HG02840 (cell line): ENCODE results near the gene BCAS4.

ENCODE experiments used
- ATAC-seq: cut with Tn5 transposase; IDR thresholded peaks from one replicate; pipeline ENCODE4 v1.9.1; 2021; ENCODE audit warnings: mild to moderate bottlenecking, moderate library complexity, moderate number of reproducible peaks; ENCODE audit not compliant: unreplicated experiment, low FRiP score

BCAS4 gene

DNA sequence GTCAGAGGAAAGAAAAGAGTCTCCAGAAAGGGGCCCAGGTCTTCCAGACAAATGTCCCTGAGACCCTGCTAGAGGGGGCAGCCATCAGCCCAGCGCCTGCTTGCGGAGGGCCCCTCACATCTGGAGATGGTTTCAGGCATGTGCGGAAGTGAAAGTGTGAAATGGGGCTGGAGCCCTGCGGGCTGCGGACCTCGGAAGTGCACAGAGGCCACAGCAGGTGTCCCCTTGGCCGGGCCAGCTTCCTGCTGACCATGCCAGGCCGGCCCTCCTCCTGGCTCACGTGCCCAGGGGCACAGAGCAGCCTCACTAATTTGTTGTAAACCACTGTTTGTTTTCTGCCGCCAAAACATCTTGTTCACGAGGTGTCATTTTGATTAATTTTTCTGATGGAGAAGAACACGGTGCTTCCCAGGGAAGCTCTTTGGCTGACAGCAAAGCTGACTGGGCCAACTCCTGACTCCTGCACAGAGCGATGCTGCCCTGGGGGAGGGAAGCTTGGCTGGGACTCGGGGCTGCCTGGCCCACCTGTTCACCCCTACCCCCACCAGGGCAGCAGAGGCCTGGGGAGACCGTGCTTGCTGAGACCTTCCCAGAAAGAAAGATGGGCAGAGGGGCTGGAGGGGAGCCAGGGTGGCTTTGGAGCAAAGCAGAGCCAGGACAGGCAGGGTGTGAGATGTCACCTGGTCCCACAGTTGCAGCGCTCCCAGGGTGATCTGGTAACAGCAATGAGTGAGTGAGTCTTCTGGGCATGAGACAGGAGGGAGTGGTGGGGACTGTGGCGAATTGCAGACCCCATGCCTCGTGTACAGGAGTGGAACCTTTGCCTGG lies 54.2 kb downstream of the BCAS4 start:
- no peak for ATAC-seq

DNA sequence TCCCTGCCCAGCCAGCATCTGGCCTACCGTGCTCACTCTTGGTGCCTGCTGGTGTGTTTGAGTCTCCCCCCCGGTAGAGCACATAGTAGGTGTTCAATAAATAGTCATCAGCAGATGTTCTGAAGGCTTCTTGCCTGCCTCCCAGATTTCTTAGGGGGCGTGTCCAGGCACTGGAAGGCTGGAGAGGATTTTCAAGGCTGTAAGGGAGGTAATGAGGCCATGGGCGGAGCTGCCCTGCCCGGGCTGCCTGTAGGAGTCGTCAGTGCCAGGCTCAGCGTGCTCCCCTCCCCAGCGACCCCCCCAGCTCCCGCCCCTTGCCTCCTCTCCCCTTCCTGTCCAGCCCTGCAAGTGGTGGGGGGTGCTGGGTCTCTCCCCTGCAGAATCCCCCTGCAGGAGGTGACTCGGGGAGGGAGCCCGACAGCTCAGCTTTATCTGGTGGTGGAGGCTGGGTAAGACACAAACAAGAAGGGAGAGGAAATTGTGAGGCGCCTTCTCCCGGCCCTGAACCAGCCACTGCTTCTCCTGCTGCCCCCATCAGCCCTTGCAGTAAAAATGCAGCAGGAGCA lies 55.9 kb downstream of the BCAS4 start:
- ATAC-seq = no peak

GRCh38 chr20:50852085-50852484 lies 57.2 kb downstream of the BCAS4 start:
- no peak for ATAC-seq

GRCh38 chr20:50854506-50855249 lies 59.8 kb downstream of the BCAS4 start:
- no peak for ATAC-seq

GRCh38 chr20:50855498-50856474 lies 60.9 kb downstream of the BCAS4 start:
- ATAC-seq = no peak

DNA sequence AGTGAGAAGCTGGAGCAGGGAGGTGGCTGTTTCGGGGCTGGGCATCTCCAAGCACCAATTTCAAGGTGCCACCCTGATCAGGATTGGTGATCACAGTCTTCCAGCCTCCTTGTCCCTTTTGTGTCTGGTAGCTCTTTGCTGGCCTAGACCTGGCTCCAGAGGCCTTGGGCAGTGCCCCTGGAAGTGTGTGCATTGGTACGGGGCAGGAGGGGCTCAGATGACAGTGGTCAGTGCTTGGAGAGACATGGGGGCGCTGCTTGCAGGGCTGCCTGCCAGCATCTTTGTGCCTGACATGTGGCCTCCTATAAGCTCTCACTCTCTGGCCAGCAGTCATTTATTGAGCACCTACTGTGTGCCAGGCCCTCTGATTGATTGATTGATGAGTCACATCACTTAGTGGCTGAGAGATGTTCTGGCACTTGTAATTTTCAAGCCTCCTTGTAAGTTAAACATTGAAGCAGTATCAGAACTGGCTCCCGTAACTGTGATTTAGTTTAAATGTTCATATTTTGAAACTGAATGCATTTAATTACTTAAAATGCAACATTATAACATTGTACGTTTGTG lies 61.7 kb downstream of the BCAS4 start:
- ATAC-seq = no peak

DNA sequence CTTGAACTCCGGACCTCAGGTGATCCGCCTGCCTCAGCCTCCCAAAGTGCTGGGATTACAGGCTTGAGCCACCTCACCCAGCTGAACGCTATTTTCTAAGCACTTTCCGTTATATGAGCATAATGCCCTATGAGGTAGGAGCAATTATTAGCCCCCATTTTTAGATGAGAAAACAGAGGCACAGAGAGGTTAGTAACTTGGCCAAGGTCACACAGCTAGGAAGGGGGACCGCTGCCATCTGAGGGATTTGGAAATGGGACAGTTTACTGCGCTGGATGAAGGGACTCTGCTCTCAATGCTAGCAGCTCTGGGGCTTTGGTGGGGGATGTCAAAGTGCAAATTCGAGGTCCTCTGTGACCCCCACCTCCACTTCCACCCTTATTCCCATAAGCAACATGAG lies 62.5 kb downstream of the BCAS4 start:
- ATAC-seq = no peak

DNA sequence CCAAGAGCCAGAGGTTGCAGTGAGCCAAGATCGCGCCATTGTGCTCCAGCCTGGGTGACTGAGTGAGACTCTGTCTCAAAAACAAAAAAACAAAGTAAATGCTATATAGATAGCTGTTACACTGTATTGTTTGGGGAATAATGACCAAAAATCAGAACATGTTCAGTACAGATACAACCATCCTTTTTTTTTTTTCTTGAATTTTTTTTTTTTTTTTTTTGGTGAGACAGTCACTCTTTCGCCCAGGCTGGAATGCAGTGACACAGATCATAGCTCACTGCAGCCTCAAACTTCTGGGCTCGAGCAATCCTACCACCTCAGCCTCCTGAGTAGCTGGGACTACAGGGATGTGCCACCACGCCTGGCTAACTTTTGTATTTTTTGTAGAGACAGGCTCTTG lies 63.7 kb downstream of the BCAS4 start:
- ATAC-seq = no peak

DNA sequence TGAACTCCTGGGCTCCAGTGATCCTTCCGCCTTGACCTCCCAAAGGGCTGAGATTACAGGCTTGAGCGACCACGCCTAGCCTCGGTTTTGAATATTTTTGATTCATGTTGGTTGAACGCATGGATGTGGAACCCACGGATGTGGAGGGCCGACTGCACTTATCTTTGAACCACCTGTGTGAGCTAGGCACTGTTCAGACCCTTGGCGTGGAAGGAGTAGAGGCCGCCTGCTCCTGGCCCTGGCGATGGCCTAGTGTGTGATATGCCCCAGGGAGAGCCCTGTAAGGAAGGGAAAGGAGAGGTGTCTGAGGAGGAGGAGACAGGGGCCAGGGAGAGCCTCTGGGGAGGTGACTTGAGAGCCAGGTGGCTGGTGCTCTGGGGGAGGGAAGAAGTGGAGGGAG lies 64.3 kb downstream of the BCAS4 start:
- ATAC-seq = no peak

DNA sequence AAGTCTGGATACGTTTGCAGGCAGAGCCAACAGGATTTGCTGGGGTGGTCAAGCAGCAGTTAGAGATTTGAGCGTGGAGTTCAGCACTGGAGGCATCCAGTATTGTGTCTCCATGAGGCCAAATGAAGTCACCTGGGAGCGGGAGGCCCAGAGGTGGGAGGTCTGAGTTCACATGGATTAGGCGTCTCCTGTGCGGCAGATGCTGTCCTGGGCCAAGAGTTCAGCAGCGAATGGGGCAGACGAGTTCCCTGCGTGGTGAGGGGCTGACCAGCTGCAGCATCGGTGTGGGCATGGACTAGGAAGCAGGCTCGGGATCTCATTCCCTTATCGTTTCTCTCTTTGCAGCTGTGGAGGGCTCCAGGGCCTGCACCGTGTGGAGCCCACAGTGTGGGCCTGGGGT lies 66.2 kb downstream of the BCAS4 start:
- ATAC-seq = no peak

DNA sequence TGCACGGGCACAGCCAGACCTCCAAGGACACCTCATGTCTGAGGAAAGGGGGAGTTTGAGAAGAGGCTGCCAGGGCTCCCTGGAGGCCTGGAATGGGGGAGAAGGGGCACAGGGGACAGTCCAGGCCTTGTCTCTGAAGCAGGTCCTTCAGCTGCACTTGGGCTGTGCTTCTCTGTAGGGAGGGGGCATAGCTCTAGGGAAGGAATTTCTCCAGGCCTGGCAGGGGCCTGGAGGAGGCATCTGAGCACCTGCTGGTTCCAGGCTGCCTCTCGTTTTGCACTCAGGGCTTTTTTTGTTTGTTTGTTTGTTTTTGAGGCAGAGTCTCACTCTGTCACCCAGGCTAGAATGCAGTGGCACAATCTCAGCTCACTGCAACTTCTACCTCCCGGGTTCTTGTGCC lies 67.7 kb downstream of the BCAS4 start:
- ATAC-seq = no peak

DNA sequence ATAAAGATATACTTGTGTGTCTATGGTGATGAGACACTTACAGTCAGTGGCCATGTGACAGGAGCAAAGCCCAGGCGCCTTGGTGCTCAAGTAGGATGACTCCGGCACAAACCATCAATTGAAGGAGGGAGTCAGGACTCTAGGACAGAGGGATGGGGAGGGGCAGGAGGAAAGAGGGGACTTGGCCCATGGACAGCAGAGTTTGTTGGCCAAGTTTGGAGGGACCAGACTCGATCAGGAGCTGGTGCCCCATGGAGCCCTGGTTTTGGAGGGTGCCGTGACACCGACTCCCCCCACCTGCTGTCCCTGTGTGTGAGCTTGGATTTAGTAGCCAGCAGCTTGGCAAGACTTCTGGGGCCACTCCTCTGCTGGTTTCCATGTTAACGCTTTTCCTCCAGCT lies 70.3 kb downstream of the BCAS4 start:
- no peak for ATAC-seq

DNA sequence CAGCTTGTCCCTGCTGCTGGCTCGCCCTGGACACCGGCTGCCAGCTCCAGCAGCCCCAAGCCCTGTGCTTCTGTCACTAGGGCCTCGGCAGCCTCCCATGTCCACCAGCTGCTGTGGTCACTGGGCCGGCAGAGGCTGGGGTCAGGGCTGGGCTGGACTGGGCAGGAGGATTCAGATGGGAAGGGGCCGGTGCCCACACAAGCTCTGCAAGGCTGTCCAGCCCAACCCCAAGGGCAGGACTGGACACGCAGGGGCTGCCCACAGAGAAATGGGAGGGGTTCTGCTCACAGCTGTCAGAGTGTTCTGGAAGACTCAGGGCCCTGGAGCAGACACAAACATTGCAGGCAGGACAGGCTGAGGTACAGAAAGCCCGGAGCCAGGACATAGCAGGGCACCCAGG lies 70.7 kb downstream of the BCAS4 start:
- ATAC-seq = no peak

DNA sequence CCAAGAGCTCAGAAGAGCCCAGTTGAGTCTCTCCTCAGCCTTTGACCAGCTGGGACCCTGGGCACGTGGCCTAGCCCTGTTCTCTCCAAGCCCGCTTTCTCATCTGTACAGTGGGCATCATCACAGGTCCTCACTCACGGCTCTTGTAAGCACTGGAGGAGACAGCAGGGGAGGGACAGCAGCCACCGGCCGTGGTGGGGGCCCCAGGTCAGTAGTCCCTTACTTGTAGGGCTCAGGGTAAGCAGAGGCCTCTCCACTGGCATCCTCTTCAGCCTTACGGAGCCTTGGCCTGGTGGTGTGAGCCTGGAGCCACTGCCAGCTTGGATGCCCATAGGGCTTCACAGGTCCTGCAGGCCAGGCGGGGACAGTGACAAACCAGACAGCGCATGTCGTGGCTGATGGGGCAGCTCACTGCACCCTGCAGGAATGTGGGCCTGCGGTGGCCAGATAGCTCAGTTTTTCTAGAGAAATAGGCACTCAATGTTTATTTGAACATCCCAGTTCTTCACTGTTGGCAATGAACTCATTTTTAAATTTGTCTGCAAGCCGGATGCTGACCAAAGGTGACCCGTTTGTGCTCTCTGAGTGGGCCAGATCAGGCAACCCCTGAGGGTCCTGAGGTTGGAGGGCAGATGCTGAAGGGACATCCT lies 71.3 kb downstream of the BCAS4 start:
- ATAC-seq = no peak

GRCh38 chr20:50866831-50867230 lies 72.0 kb downstream of the BCAS4 start:
- ATAC-seq = no peak

GRCh38 chr20:50867805-50868204 lies 72.9 kb downstream of the BCAS4 start:
- ATAC-seq = no peak

GRCh38 chr20:50868509-50869495 lies 73.9 kb downstream of the BCAS4 start:
- ATAC-seq = no peak

DNA sequence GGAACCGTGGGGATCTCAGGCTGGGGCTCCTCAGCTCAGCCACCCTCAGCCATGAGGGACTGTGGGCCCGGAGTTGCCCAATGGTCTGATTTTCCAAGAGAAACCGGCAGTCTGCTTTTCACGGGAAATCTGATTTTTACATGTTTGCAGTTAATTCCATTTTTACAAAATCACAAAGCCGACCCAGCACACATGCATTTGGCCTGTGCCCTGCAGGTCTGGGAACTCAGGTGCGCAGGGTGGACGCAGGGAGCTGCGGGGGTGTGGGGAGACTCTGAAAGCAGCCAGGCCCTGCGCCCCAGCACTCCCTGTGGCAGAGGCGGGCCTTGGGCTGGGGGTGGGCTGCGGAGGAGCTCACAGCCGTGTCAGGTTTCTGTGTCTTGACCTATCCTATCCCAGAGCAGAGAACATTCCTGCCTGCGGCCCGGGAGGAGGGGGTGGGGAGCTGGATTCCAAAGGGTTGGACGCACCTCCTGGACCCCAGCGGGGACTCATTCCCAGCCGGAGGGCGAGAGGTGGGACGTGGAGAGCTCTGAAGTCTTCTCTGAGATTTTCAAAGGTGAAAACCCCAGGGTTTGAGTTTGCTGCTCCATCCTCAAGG lies 75.8 kb downstream of the BCAS4 start:
- no peak for ATAC-seq
